OCI-LY3 (cell line): ENCODE results near the gene VEZT.

Experiments
- H2AFZ ChIP-seq: fragments of 200-600, 300-600 bp; shearing (Covaris generic); 2 replicates; pipeline ENCODE4 v1.6.0; 2014; ENCODE audit warnings: antibody characterized with exemption, low read depth, low read length
- H3K27ac ChIP-seq: fragments of 200-600, 300-600 bp; sonication (generic); 2 replicates; pipeline ENCODE4 v1.5.1; 2014; ENCODE audit warnings: mild to moderate bottlenecking, low read length, moderate library complexity, mixed read lengths
- H3K27me3 ChIP-seq: fragments of 200-600, 300-600 bp; sonication (generic); 2 replicates; pipeline ENCODE4 v1.6.1; 2014; ENCODE audit warnings: low read depth, low read length, mixed read lengths
- H3K36me3 ChIP-seq: fragments of 200-600, 300-600 bp; sonication (generic); replicated peaks from 2 replicates; pipeline ENCODE3; 2014; ENCODE audit warnings: low read depth, low read length, mixed read lengths
- H3K4me1 ChIP-seq: fragments of 300-600, 200-600 bp; sonication (generic); 2 replicates; pipeline ENCODE4 v1.6.1; 2014; ENCODE audit warnings: low read length, mixed read lengths
- H3K4me2 ChIP-seq: fragments of 200-600, 300-600 bp; sonication (generic); 2 replicates; pipeline ENCODE4 v1.6.1; 2014; ENCODE audit warnings: low read length, mixed read lengths
- H3K4me3 ChIP-seq: fragments of 300-600, 200-600 bp; sonication (generic); 2 replicates; pipeline ENCODE4 v1.5.1; 2014; ENCODE audit warnings: antibody characterized with exemption, mild to moderate bottlenecking, low read length, moderate library complexity
- H3K79me2 ChIP-seq: fragments of 300-600, 200-600 bp; shearing (Covaris generic); 2 replicates; pipeline ENCODE4 v1.6.1; 2014; ENCODE audit warnings: mild to moderate bottlenecking, low read length, mixed read lengths
- H3K9ac ChIP-seq: fragments of 300-600, 200-600 bp; shearing (Covaris generic); 2 replicates; pipeline ENCODE4 v1.6.0; 2014; ENCODE audit warnings: mild to moderate bottlenecking, low read length, moderate library complexity
- H3K9me3 ChIP-seq: fragments of 200-600, 300-600 bp; shearing (Covaris generic); 2 replicates; pipeline ENCODE4 v1.6.1; 2014; ENCODE audit warnings: low read length, mixed read lengths; ENCODE audit not compliant: insufficient read depth
- H4K20me1 ChIP-seq: fragments of 200-600, 300-600 bp; sonication (generic); 2 replicates; pipeline ENCODE4 v1.6.1; 2016; ENCODE audit warnings: low read length, mixed read lengths; ENCODE audit not compliant: insufficient read depth
- EZH2phosphoT487 ChIP-seq: fragments of 200-600 bp; shearing (Covaris generic); IDR thresholded peaks from 2 replicates; pipeline ENCODE4 v1.6.1; 2018; ENCODE audit warnings: antibody characterized with exemption, mixed run types, low read depth
- TF ChIP-seq, protein P1 (sequence below): fragments of 200-600, 300-600 bp; sonication (generic); IDR thresholded peaks from 2 replicates; pipeline ENCODE4 v1.5.1; 2014; ENCODE audit warnings: antibody characterized with exemption, low read length, low read depth

Gene VEZT

DNA sequence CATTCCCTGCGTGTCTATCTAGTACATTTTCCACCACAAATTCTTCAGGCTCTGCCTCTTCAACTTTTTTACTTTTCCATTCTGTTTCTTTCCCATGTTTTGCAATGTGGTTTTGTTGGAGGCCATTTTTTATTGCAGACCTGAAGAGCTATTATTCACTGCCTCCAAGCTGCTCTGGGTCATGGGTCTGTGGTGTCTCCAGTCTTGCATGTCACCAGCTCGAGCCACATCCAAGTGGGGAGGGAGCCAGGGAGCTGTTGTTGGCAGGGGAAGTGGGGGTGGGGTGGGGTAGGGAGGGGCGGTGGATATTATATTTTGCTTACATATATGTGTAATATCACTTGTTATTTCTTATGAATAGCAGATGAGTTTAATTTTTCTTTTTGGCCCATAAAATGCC is 69.1 kb downstream of the VEZT start:
- TF ChIP-seq, protein P1, sequence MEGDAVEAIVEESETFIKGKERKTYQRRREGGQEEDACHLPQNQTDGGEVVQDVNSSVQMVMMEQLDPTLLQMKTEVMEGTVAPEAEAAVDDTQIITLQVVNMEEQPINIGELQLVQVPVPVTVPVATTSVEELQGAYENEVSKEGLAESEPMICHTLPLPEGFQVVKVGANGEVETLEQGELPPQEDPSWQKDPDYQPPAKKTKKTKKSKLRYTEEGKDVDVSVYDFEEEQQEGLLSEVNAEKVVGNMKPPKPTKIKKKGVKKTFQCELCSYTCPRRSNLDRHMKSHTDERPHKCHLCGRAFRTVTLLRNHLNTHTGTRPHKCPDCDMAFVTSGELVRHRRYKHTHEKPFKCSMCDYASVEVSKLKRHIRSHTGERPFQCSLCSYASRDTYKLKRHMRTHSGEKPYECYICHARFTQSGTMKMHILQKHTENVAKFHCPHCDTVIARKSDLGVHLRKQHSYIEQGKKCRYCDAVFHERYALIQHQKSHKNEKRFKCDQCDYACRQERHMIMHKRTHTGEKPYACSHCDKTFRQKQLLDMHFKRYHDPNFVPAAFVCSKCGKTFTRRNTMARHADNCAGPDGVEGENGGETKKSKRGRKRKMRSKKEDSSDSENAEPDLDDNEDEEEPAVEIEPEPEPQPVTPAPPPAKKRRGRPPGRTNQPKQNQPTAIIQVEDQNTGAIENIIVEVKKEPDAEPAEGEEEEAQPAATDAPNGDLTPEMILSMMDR, result no peak
- TF ChIP-seq EZH2phosphoT487, result no peak
- peaks cover 11% of the 10 kb centered on the region for H3K36me3 ChIP-seq

DNA sequence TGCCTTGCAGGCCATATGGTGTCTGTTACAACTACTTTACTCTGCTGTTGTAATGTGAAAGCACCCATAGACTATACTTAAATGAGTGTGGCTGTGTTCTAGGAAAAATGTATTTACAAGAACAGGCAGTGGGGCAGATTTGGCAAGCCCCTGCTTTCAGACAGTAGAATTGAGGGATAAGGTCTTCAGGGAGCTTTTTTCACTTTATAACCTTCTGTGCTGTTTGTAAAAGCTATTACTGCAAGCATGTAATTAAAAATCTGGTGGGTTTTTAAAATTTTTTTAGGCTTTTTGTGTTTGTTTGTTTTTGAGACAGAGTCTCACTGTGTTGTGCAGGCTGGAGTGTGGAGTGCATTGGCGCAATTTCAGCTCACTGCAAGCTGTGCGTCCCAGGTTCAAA is 73.9 kb downstream of the VEZT start:
- TF ChIP-seq EZH2phosphoT487, result no peak
- TF ChIP-seq, protein P1, result no peak
- Histone ChIP-seq H3K4me3 (no peak overlapping the region), H3K79me2 (no peaks in the 10 kb centered on the region), H3K4me2 (no peak overlapping the region), H3K9me3 (no peaks in the 10 kb centered on the region), H3K4me1 (no peaks in the 10 kb centered on the region), H4K20me1 (no peaks in the 10 kb centered on the region), H3K27ac (no peak overlapping the region), H3K27me3 (no peaks in the 10 kb centered on the region), H3K9ac (no peak overlapping the region), H2AFZ (no peak overlapping the region), H3K36me3 (peaks cover 3% of the 10 kb centered on the region)

More for the DNA sequence above, 69.1 kb downstream of the VEZT start:
- no peaks in the 10 kb centered on the region for H3K9me3 ChIP-seq
- no peaks in the 10 kb centered on the region for H4K20me1 ChIP-seq
- H3K4me2 ChIP-seq, result no peak overlapping the region
- H3K27ac ChIP-seq, result no peak overlapping the region
- H3K9ac ChIP-seq, result no peak overlapping the region
- H2AFZ ChIP-seq, result no peak overlapping the region
- no peaks in the 10 kb centered on the region for H3K4me1 ChIP-seq
- H3K27me3 ChIP-seq, result no peaks in the 10 kb centered on the region
- no peak overlapping the region for H3K4me3 ChIP-seq
- no peaks in the 10 kb centered on the region for H3K79me2 ChIP-seq

DNA sequence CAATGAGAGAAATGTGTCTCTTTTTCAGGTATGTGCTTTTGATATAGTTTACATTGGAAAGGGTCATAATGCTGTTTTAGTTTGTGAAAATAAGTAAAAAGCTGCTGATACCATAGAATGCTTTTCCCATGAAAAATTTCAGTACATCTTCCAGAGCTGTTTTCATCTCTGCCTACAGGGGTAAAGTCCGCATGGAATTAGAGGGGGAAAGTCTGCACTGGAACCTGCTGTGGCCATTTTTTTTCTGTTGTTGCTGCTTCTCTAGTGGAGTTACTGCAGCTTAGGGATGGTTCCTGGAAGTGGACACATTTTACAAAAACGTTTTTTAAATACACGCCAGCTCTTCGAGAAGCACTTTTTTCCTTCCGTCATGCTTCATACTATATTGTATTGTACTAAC is 81.3 kb downstream of the VEZT start:
- Histone ChIP-seq H3K27ac (no peak overlapping the region), H3K4me1 (no peaks in the 10 kb centered on the region)

DNA sequence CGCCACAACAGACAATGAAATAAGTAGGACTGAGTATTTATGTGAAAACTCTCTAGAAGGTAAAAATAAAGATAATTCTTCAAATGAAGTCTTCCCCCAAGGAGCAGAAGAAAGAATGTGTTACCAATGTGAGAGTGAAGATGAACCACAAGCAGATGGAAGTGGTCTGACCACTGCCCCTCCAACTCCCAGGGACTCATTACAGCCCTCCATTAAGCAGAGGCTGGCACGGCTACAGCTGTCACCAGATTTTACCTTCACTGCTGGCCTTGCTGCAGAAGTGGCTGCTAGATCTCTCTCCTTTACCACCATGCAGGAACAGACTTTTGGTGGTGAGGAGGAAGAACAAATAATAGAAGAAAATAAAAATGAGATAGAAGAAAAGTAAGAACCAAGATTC is 82.7 kb downstream of the VEZT start:
- Histone ChIP-seq H3K36me3 (peaks cover 9% of the 10 kb centered on the region), H3K27me3 (no peaks in the 10 kb centered on the region), H3K79me2 (no peaks in the 10 kb centered on the region), H3K9me3 (no peaks in the 10 kb centered on the region), H3K9ac (no peak overlapping the region), H2AFZ (no peak overlapping the region), H4K20me1 (no peaks in the 10 kb centered on the region), H3K27ac (no peak overlapping the region), H3K4me3 (no peak overlapping the region), H3K4me1 (no peaks in the 10 kb centered on the region), H3K4me2 (no peak overlapping the region)
- TF ChIP-seq, protein P1, result no peak
- TF ChIP-seq EZH2phosphoT487, result no peak

More for the DNA sequence above, 81.3 kb downstream of the VEZT start:
- H2AFZ ChIP-seq, result no peak overlapping the region
- H3K4me2 ChIP-seq, result no peak overlapping the region
- no peak for TF ChIP-seq EZH2phosphoT487
- TF ChIP-seq, protein P1, result no peak
- no peaks in the 10 kb centered on the region for H3K27me3 ChIP-seq
- peaks cover 9% of the 10 kb centered on the region for H3K36me3 ChIP-seq
- H3K9ac ChIP-seq, result no peak overlapping the region
- H3K9me3 ChIP-seq, result no peaks in the 10 kb centered on the region
- H3K4me3 ChIP-seq, result no peak overlapping the region
- no peaks in the 10 kb centered on the region for H3K79me2 ChIP-seq
- H4K20me1 ChIP-seq, result no peaks in the 10 kb centered on the region
